Brain microvascular endothelial cell (primary cell): ENCODE measurements around the gene IRX2.

Experiments used
- DNase-seq: peaks from one replicate; pipeline ENCODE4 v3.0.0-alpha.2; 2020
- H3K27ac ChIP-seq: fragments of 250-450 bp; sonication (Bioruptor Pico); 2 replicates; pipeline ENCODE4 v1.5.1; 2020; ENCODE audit warnings: mild to moderate bottlenecking, moderate library complexity
- H3K27me3 ChIP-seq: fragments of 250-450 bp; sonication (Bioruptor Pico); replicated peaks from 2 replicates; pipeline ENCODE4 v1.5.1; 2020; ENCODE audit warnings: mild to moderate bottlenecking
- H3K36me3 ChIP-seq: fragments of 250-450 bp; sonication (Bioruptor Pico); replicated peaks from 2 replicates; pipeline ENCODE4 v1.5.1; 2020; ENCODE audit warnings: mild to moderate bottlenecking
- H3K4me3 ChIP-seq: 2 replicates; pipeline ENCODE4 v1.5.1; 2011; ENCODE audit warnings: low read depth, mild to moderate bottlenecking, control low read depth, low read length, moderate library complexity
- CTCF ChIP-seq: IDR thresholded peaks from 2 replicates; pipeline ENCODE4 v1.5.1; 2011; ENCODE audit warnings: low read depth, mild to moderate bottlenecking, moderate library complexity, low read length, control low read depth, inconsistent platforms; ENCODE audit errors: missing control alignments
- in situ Hi-C: cut with HindIII; loops from 2 replicates; pipeline ENCODE4 v1.10.0; 2017; ENCODE audit warnings: low sequenced_read_pairs, low pct_ligation_motif_present

IRX2 gene

GRCh38 chr5:2750758-2751464 is 566 bp downstream of the IRX2 start:
- no peak for DNase-seq
- Histone ChIP-seq H3K4me3 (peak overlapping the region; percentile 34), H3K27me3 (peaks cover 59% of the 10 kb centered on the region), H3K36me3 (no peaks in the 10 kb centered on the region), H3K27ac (no peak overlapping the region)
- in situ Hi-C loops: no loop called here
- TF ChIP-seq CTCF: no peak

- Histone ChIP-seq H3K27ac (no peak overlapping the region), H3K27me3 (peaks cover 52% of the 10 kb centered on the region), H3K36me3 (no peaks in the 10 kb centered on the region), H3K4me3 (peak overlapping the region; percentile 34)
- in situ Hi-C loops: no loop called here
- TF ChIP-seq CTCF: no peak
- no peak for DNase-seq
These were observed 1.3 kb downstream of the IRX2 start for GRCh38 chr5:2750026-2750757.

GRCh38 chr5:2749514-2750025 is 1.9 kb downstream of the IRX2 start:
- Histone ChIP-seq H3K27me3 (peaks cover 46% of the 10 kb centered on the region), H3K36me3 (no peaks in the 10 kb centered on the region), H3K27ac (no peak overlapping the region), H3K4me3 (no peak overlapping the region)
- no peak for DNase-seq
- in situ Hi-C loops: no loop called here
- no peak for TF ChIP-seq CTCF

GRCh38 chr5:2748861-2749513 is 2.5 kb downstream of the IRX2 start:
- no peak overlapping the region for H3K27ac ChIP-seq
- H3K4me3 ChIP-seq: no peak overlapping the region
- DNase-seq: no peak
- in situ Hi-C loops: no loop called here
- TF ChIP-seq CTCF: no peak
- no peaks in the 10 kb centered on the region for H3K36me3 ChIP-seq
- peaks cover 46% of the 10 kb centered on the region for H3K27me3 ChIP-seq

GRCh38 chr5:2748179-2748860 is 3.2 kb downstream of the IRX2 start:
- H3K27me3 ChIP-seq: peaks cover 44% of the 10 kb centered on the region
- H3K4me3 ChIP-seq: no peak overlapping the region
- in situ Hi-C loops: no loop called here
- H3K36me3 ChIP-seq: no peaks in the 10 kb centered on the region
- no peak for DNase-seq
- TF ChIP-seq CTCF: no peak
- no peak overlapping the region for H3K27ac ChIP-seq
